ENCODE results near the gene KDM8.

DNA sequence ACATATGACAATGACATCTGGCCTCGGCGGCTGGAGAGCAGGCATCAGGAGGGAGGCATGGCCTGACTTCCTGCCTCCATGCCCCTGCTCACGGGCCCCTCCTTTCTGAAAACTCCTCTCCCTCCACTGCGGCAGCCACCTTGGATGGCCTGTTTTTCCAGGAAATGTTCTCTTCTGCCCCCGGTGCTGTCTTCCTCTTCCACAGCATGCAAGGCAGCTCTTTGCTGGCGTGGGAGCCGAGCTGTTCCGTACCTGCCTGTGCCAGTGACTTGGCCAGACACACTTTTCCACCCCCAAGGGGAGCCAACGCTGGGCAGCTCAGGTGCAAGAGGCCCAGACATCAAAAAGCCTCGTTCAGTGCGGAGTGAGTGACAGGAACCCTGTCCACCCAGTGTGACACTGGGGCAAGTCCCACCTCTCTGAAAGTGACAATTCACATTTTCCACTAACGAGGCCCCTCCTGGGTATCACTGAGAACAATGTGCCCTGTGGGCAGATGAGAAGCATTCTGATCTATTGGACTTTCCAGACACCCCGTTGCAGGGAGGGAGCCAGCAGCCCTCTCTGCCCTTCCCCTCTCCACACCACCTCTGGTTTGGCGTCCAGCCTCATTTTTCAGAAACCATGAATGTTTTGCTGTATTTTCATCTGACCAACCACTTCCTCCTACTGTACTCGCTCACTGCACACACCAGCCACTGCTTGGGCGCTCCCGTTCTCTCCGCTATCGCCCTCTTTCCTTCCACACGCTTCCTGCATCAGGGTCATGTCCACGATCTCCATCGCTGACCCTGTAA lies 34.1 kb downstream of the KDM8 start:
- TF ChIP-seq, protein P1, sequence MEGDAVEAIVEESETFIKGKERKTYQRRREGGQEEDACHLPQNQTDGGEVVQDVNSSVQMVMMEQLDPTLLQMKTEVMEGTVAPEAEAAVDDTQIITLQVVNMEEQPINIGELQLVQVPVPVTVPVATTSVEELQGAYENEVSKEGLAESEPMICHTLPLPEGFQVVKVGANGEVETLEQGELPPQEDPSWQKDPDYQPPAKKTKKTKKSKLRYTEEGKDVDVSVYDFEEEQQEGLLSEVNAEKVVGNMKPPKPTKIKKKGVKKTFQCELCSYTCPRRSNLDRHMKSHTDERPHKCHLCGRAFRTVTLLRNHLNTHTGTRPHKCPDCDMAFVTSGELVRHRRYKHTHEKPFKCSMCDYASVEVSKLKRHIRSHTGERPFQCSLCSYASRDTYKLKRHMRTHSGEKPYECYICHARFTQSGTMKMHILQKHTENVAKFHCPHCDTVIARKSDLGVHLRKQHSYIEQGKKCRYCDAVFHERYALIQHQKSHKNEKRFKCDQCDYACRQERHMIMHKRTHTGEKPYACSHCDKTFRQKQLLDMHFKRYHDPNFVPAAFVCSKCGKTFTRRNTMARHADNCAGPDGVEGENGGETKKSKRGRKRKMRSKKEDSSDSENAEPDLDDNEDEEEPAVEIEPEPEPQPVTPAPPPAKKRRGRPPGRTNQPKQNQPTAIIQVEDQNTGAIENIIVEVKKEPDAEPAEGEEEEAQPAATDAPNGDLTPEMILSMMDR (IDR thresholded peaks at IDR 0.05; ENCODE audit: insufficient read depth, low read depth, low read length), result no peak
- TF ChIP-seq EZH2 (IDR thresholded peaks at IDR 0.05; ENCODE audit: insufficient read depth, low read length), result no peak
